ENCODE results near the gene LONP1.

- TF ChIP-seq EZH2 (IDR thresholded peaks at IDR 0.05; ENCODE audit: borderline replicate concordance, insufficient read depth, low read length, poor library complexity, severe bottlenecking) (no peak), CTCF (IDR thresholded peaks at IDR 0.05; ENCODE audit: poor library complexity, severe bottlenecking) (no peak), TAF1 (IDR thresholded peaks at IDR 0.05; ENCODE audit: low read depth) (no peak)
These were observed 12.1 kb downstream of the LONP1 start for GRCh38 chr19:5707576-5708575.
